ENCODE data around the gene INO80D. TPM values are rescaled to one million over a fixed set of nuclear protein-coding genes. Genes with fewer than 3 reads are reported as not detected.

Gene INO80D
- total and polyA plus RNA-seq, 2 of the 13 experiments (the other 11 are each of a cell fraction or from before 2014, with no cell fraction given) = 7.6 to 7.9 TPM

DNA sequence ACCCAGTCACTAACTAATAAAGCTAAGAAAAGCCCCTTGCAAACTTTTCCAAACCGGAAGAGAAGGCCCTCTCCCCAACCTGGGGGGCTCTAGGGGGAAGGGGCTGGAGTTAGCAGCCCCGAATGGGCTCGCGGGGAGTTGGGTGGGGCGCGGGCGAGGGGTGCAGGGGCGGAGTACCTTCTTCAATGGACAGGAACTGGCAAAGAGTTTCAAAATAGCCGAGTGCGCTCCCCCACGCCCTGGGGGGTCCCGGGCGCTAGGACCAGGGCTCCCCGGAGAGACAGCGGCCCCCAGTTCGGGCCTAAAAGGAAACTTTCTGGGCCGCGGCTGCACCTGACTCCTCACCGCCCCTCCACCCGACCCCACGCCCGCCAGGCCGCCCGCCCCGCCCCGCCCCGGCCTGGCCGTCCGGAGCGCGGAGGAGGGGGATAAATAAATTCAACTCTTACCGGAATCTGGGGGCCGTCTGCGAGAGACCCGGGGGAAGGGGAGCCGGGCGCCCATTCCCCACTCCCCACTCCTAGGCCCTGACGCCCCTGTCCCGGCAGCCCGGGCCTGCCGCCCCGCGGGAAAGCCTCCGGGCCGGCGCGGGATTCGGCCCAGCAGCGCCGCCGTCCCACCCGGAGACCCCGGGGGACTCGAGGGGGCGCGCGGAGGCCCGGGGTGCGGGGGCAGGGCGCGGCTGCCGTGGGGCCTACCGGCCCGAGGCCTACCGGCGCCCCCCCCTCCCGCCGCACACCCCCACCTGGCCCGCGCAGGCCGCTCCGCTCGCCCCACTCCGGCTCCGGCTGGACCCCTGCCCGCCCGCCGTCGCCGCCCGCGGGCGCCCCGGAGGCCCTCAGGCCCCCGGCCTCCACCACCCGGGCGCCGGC is 868 bp downstream of the INO80D start (continued):
- 0 out of 2 replicates have a peak, but pooled peaks have one; percentile 8 for TF ChIP-seq ZNF12 (CRISPR knock-in tag; IDR thresholded peaks at IDR 0.05)
- no peak; the same call in 1 of the 2 replicates for TF ChIP-seq ZNF749 (CRISPR knock-in tag; IDR thresholded peaks at IDR 0.05; ENCODE audit: borderline replicate concordance)
- TF ChIP-seq, protein P1, sequence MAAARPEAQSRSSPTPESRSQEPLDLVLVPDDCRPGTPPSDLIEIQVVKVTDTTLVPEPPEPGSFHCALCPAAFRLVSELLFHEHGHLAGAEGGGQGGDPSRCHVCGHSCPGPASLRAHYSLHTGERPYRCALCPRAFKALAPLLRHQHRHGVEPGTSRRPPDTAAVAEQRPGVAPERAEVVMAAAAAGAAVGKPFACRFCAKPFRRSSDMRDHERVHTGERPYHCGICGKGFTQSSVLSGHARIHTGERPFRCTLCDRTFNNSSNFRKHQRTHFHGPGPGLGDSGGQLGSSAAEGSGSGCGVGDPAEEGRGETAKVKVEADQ (CRISPR knock-in tag; IDR thresholded peaks at IDR 0.05; ENCODE audit: borderline replicate concordance) = no peak
- TF ChIP-seq POLR2G (IDR thresholded peaks at IDR 0.05; ENCODE audit: low read depth, low read length) = no peak; the same call in 1 of the 2 replicates
- TF ChIP-seq HNRNPLL (IDR thresholded peaks at IDR 0.05; ENCODE audit: low read depth, low read length, poor library complexity, severe bottlenecking) = no peak
- no peak for TF ChIP-seq KDM4B (CRISPR knock-in tag; IDR thresholded peaks at IDR 0.05)
- no peak for TF ChIP-seq ZNF577 (CRISPR knock-in tag; IDR thresholded peaks at IDR 0.05; ENCODE audit: borderline replicate concordance, low read depth)
- 0 out of 2 replicates have a peak, but pooled peaks have one; percentile 7 for TF ChIP-seq ZNF800 (CRISPR knock-in tag; IDR thresholded peaks at IDR 0.05)
- no peak for TF ChIP-seq NKX3-1 (CRISPR knock-in tag; IDR thresholded peaks at IDR 0.05)
- no peak for TF ChIP-seq NR2C2 (CRISPR knock-in tag; IDR thresholded peaks at IDR 0.05; ENCODE audit: borderline replicate concordance)
- TF ChIP-seq RFXAP (CRISPR knock-in tag; IDR thresholded peaks at IDR 0.05; ENCODE audit: borderline replicate concordance) = no peak; the same call in 1 of the 2 replicates
- no peak for TF ChIP-seq FOXO4 (CRISPR knock-in tag; conservative IDR thresholded peaks at IDR 0.05)
- 0 out of 2 replicates have a peak, but pooled peaks have one; percentile 13 for TF ChIP-seq SNAI1 (CRISPR knock-in tag; IDR thresholded peaks at IDR 0.05; ENCODE audit: borderline replicate concordance)
- TF ChIP-seq, protein P2, sequence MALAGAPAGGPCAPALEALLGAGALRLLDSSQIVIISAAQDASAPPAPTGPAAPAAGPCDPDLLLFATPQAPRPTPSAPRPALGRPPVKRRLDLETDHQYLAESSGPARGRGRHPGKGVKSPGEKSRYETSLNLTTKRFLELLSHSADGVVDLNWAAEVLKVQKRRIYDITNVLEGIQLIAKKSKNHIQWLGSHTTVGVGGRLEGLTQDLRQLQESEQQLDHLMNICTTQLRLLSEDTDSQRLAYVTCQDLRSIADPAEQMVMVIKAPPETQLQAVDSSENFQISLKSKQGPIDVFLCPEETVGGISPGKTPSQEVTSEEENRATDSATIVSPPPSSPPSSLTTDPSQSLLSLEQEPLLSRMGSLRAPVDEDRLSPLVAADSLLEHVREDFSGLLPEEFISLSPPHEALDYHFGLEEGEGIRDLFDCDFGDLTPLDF (CRISPR knock-in tag; IDR thresholded peaks at IDR 0.05) = no peak
- TF ChIP-seq, protein P3, sequence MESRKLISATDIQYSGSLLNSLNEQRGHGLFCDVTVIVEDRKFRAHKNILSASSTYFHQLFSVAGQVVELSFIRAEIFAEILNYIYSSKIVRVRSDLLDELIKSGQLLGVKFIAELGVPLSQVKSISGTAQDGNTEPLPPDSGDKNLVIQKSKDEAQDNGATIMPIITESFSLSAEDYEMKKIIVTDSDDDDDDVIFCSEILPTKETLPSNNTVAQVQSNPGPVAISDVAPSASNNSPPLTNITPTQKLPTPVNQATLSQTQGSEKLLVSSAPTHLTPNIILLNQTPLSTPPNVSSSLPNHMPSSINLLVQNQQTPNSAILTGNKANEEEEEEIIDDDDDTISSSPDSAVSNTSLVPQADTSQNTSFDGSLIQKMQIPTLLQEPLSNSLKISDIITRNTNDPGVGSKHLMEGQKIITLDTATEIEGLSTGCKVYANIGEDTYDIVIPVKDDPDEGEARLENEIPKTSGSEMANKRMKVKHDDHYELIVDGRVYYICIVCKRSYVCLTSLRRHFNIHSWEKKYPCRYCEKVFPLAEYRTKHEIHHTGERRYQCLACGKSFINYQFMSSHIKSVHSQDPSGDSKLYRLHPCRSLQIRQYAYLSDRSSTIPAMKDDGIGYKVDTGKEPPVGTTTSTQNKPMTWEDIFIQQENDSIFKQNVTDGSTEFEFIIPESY (CRISPR knock-in tag; IDR thresholded peaks at IDR 0.05) = no peak
- TF ChIP-seq ZNF780A (CRISPR knock-in tag; IDR thresholded peaks at IDR 0.05) = no peak
- TF ChIP-seq, protein P4, sequence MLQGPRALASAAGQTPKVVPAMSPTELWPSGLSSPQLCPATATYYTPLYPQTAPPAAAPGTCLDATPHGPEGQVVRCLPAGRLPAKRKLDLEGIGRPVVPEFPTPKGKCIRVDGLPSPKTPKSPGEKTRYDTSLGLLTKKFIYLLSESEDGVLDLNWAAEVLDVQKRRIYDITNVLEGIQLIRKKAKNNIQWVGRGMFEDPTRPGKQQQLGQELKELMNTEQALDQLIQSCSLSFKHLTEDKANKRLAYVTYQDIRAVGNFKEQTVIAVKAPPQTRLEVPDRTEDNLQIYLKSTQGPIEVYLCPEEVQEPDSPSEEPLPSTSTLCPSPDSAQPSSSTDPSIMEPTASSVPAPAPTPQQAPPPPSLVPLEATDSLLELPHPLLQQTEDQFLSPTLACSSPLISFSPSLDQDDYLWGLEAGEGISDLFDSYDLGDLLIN (CRISPR knock-in tag; IDR thresholded peaks at IDR 0.05; ENCODE audit: borderline replicate concordance) = no peak
- TF ChIP-seq NFATC3 (CRISPR knock-in tag; IDR thresholded peaks at IDR 0.05) = no peak
- TF ChIP-seq CHD4 (IDR thresholded peaks at IDR 0.05; ENCODE audit: borderline replicate concordance, low read length) = no peak

All from HepG2 (cell line).